ENCODE data around the gene CUX1. TPM values are rescaled to one million over a fixed set of nuclear protein-coding genes. Genes with fewer than 3 reads are reported as not detected.
"Not testable (repeated sequence)": the region's sequence is repeated elsewhere in the genome, so short reads cannot be mapped to it uniquely, and the experiment has no call there.

CUX1 gene
- total RNA-seq, 2 donors from 2014 or later = 122 to 131 TPM

DNA sequence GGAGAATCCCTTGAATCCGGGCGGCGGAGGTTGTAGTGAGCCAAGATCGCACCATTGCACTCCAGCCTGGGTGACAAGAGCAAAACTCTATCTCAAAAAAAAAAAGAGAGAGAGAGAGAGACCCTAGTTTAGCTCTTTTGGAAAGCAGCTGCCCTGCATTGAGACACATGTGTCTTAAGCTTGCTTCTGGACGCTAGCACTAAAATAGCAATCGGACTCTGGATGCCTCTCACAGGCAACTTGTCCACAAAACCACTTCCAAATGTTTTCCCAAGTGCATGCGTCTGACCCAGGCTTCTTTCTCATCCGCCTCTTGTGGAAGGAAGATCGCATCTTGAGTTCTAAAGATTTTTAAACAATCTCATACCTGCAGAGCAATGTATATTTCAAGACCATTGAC lies 182.7 kb downstream of the CUX1 start:
- DNase-seq = no peak
- intact Hi-C loops (cut with DNase I, micrococcal nuclease) = no loop called here
- no peak for ATAC-seq

DNA sequence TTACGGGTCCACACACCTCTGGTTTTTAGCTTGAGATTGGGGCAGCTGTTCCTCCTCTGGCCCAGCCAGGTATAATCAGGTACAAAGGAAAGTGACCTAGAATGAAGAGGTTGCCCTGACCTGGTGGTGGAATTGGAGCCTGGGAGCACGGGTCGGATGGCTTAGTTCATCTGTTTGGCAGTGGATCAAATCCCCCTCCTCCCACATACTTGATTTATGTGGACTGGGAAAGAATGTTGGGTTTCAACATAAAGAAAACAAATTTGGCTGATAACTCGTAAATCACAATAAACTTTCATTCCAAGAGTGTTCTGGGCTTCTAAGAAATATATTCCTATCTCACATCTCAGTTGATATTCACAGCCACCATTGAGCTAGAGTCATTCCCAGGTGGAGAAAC lies 186.8 kb downstream of the CUX1 start:
- intact Hi-C loops (cut with DNase I, micrococcal nuclease) = no loop called here
- no peak for DNase-seq
- no peak for ATAC-seq

- intact Hi-C loops (cut with DNase I, micrococcal nuclease) = no loop called here
- DNase-seq = no peak
- ATAC-seq = no peak
These were observed 187.4 kb downstream of the CUX1 start for GRCh38 chr7:102004848-102005247.

DNA sequence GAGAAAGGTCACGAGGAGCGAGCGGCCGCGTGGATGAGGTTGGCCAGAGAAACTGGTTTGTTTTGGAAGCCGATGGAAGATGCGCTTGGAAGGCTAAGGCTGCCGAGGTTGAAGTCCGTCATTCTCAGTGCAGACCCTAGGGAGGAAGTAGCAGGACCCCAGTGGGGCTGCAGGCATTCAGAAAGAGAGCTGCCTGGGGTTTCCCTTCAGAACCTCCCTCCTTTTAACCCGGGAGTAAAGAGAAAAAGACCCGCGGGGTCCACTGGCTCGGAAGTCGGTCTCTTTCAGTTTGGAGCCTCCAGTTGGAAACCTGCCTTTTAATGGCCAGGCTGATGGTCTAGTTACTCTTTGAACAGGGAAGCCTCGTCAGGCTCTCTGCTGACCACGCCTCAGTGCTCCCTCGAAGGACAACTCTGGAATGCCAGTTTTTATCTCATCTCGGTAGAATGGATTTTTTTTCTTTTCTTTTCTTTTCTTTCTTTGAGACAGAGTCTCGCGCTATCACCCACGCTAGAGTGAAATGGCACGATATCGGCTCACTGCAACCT lies 188.6 kb downstream of the CUX1 start:
- DNase-seq = no peak
- intact Hi-C loops (cut with DNase I, micrococcal nuclease) = no loop called here
- no peak for ATAC-seq

DNA sequence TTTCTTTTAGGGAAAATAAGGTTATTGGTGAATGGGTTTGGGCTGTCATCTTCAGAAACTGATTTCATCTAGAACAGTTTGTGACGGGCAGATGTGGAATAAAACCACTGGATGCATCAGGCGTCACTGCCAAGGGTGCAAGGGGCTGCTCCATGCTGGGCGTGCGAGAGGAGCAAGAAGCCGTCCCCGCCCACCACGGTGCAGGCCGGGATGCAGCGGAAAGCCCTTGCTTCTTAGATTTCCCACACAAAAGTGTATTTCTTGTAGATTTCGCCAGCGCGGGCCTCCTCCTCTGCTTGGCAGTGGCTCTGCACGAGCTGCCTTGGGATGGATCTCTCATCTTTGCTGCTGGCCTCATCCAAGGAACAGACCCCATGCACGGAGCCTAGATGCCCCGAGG lies 189.3 kb downstream of the CUX1 start:
- no peak for DNase-seq
- intact Hi-C loops (cut with DNase I, micrococcal nuclease) = no loop called here
- no peak for ATAC-seq

- DNase-seq (peak; percentile 75 to 86), ATAC-seq (peak; percentile 96)
- intact Hi-C loops (cut with DNase I, micrococcal nuclease) = no loop called here
These were observed 191.3 kb downstream of the CUX1 start for GRCh38 chr7:102008535-102009262.

DNA sequence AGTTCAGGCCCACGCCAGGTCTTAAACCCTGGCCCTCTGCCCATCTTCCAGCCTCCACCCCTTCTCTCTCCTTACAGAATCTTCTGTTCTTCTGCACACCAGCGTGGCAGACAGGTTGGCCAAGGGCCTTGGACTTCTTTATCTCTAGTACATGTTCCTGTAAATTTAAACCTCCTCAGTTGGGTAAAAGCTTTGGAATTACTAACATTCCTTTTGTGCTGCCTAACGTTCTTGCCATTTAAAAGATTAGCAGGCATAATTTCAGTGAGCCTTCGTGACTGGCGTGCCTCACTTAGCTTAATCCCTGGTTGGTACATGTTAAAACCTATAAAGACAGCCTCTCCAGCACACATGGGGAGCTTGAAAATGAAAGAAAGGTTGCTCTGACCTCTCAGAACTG lies 192.2 kb downstream of the CUX1 start:
- DNase-seq (no peak), ATAC-seq (no peak)
- intact Hi-C loops (cut with DNase I, micrococcal nuclease) = no loop called here

DNA sequence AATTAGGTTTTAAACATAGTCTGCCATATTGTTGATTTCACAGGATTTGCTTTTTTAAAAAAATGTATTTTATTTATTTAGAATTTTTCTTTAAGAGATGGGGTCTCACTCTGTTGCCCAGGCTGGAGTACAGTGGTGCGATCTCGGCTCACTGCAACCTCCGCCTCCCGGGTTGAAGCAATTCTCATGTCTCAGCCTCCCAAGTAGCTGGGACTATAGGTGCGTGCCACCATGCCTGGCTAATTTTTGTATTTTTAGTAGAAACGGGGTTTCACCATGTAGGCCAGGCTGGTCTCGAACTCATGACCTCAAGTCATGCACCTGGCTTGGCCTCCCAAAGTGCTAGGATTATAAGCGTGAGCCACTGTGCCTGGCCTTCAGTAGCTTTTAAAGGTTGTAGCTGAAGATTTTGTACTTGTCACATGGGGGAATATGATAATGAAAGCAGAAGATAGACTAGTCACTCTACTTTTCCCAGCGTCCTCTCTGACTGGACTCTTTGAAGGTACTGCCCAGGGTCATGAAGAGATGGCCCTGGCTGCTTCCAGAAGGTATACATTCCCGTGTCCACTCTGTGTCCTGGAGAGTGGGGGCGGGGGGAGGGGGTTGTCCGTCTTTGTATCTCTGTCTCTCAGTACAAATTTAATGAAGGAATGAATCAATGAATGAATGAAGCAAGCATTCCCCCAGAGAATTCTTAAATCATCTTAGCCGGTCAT lies 194.8 kb downstream of the CUX1 start:
- DNase-seq; ATAC-seq; intact Hi-C loops (cut with DNase I, micrococcal nuclease): not testable (repeated sequence)

DNA sequence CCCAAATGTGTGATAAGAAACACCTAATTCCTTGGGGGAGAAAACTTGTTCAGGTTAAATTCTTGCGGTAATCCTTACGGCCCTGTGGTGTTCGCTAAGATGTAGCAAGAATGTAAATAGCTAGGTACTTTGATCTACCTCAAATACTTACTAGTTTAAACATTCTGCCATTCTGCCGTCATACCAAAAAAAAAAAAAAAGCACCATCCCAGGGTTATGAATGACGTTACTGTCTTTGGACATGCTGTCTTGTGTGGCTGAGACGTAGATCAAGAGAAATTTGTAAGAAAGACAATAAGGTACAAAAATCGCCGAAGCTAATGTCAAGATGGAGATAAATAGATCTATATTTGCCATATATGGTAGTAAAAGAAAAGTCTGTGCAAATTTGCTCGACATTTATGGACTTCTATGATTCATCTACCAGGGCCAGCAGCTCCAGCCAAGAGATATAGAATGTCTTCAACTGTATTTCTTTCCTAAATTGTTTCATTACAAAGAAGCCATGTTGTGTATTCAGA lies 195.6 kb downstream of the CUX1 start:
- ATAC-seq (no peak), DNase-seq (no peak)
- intact Hi-C loops (cut with DNase I, micrococcal nuclease) = no loop called here

GRCh38 chr7:102018876-102019275 lies 201.4 kb downstream of the CUX1 start:
- ATAC-seq (no peak), DNase-seq (no peak)
- intact Hi-C loops (cut with DNase I, micrococcal nuclease) = no loop called here

GRCh38 chr7:102019461-102019860 lies 202.0 kb downstream of the CUX1 start:
- intact Hi-C loops (cut with DNase I, micrococcal nuclease) = no loop called here
- DNase-seq (no peak), ATAC-seq (no peak)

- no peak for ATAC-seq
- intact Hi-C loops (cut with DNase I, micrococcal nuclease) = no loop called here
- no peak for DNase-seq
These were observed 204.6 kb downstream of the CUX1 start for GRCh38 chr7:102021841-102022618.

- intact Hi-C loops (cut with DNase I, micrococcal nuclease) = no loop called here
- ATAC-seq (peak; percentile 11), DNase-seq (no peak)
These were observed 206.8 kb downstream of the CUX1 start for GRCh38 chr7:102024005-102024768.

DNA sequence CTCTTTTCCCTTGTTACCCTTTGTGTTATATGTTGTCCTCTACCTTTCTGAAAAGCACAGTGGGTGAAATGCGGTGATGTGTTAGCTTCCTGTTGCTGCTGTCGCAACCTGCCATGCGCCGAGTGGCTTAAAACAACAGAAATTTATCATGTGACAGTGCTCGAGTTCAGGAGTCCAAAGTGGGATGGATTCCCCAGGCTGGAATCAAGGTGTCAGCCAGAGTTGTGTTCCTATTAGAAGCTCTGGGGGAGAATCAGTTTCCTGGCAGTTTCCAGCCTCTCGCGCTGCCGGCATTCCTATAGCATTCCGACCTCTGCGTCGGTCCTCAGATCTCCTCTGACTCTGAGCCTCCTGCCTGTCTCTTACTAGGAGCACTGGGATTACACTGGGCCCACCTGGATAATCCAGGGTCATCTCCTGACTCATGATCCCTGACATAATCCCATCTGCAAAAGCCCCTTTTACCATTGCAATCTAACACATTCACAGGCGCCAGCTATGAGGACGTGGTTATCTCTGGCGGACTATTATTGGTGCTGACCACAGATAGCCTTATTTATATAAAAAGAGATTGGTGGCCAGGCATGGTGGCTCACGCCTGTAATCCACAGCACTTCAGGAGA lies 207.5 kb downstream of the CUX1 start:
- ATAC-seq (peak; percentile 95), DNase-seq (peak; percentile 41 to 43)
- intact Hi-C loops (cut with DNase I, micrococcal nuclease) = no loop called here

GRCh38 chr7:102025777-102026176 lies 208.4 kb downstream of the CUX1 start:
- intact Hi-C loops (cut with DNase I, micrococcal nuclease); DNase-seq; ATAC-seq: not testable (repeated sequence)

- ATAC-seq = no peak
- intact Hi-C loops (cut with DNase I, micrococcal nuclease) = no loop called here
- DNase-seq = no peak
These were observed 210.9 kb downstream of the CUX1 start for GRCh38 chr7:102028206-102028826.

GRCh38 chr7:102029616-102030015 lies 212.2 kb downstream of the CUX1 start:
- no peak for DNase-seq
- no peak for ATAC-seq
- intact Hi-C loops (cut with DNase I, micrococcal nuclease) = no loop called here

- DNase-seq (no peak), ATAC-seq (no peak)
- intact Hi-C loops (cut with DNase I, micrococcal nuclease) = no loop called here
These were observed 213.3 kb downstream of the CUX1 start for GRCh38 chr7:102030696-102031095.
